ENCODE measurements around the gene RNF10. TPM values are rescaled to one million over a fixed set of nuclear protein-coding genes. Genes with fewer than 3 reads are reported as not detected.
A peak's percentile ranks its signal among the peaks of the same experiment; 100 is the strongest.

The RNF10 gene
- total and polyA plus RNA-seq, 9 of the 15 experiments (the other 6 are each of a cell fraction or from before 2014, with no cell fraction given), result 43.0 to 139 (median 80.1) TPM

DNA sequence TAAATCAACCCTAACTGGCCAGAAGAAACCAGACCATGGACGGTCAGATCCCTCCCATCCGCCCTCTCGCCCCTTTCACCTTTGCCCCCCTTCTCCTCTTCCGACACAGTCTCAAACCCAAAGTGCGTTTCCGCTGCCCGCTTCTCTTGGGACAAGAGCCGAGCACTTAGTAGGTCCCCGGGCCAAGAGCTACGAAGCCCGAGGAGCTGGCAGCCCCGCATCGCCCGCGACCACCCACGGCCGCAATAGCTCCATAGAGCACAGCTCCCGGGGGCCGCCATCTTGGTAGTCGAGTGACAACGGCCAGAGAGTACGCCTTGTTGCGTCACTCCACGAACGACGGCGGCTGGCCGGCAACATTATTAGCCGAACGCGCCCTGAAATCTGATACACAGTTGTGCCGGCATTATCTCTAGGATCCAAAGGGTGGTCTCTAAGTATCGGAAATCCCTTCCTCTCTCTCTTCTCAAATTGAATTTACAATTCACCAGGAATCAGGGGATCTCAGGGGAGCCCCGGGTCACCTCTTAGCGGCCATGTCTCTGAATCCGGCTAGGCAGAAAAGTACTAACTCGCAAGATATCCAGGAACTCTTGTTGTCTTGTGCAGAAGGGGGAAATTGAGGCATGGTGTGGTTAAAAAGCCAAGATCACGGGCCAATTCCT is 5.2 kb upstream of the RNF10 start, which contains the start of gene COQ5 (continued):
- TF ChIP-seq, protein P1, sequence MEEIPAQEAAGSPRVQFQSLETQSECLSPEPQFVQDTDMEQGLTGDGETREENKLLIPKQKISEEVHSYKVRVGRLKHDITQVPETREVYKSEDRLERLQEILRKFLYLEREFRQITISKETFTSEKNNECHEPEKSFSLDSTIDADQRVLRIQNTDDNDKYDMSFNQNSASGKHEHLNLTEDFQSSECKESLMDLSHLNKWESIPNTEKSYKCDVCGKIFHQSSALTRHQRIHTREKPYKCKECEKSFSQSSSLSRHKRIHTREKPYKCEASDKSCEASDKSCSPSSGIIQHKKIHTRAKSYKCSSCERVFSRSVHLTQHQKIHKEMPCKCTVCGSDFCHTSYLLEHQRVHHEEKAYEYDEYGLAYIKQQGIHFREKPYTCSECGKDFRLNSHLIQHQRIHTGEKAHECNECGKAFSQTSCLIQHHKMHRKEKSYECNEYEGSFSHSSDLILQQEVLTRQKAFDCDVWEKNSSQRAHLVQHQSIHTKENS (CRISPR knock-in tag; IDR thresholded peaks at IDR 0.05), result no peak
- TF ChIP-seq, protein P2, sequence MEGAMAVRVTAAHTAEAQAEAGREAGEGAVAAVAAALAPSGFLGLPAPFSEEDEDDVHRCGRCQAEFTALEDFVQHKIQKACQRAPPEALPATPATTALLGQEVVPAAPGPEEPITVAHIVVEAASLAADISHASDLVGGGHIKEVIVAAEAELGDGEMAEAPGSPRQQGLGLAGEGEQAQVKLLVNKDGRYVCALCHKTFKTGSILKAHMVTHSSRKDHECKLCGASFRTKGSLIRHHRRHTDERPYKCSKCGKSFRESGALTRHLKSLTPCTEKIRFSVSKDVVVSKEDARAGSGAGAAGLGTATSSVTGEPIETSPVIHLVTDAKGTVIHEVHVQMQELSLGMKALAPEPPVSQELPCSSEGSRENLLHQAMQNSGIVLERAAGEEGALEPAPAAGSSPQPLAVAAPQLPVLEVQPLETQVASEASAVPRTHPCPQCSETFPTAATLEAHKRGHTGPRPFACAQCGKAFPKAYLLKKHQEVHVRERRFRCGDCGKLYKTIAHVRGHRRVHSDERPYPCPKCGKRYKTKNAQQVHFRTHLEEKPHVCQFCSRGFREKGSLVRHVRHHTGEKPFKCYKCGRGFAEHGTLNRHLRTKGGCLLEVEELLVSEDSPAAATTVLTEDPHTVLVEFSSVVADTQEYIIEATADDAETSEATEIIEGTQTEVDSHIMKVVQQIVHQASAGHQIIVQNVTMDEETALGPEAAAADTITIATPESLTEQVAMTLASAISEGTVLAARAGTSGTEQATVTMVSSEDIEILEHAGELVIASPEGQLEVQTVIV (CRISPR knock-in tag; IDR thresholded peaks at IDR 0.05; ENCODE audit: borderline replicate concordance), result no peak
- TF ChIP-seq LCOR (CRISPR knock-in tag; IDR thresholded peaks at IDR 0.05), result peak; percentile 85
- TF ChIP-seq RFX5 (IDR thresholded peaks at IDR 0.05; ENCODE audit: low read depth, low read length), result no peak
- no peak for TF ChIP-seq ZNF75A (CRISPR knock-in tag; IDR thresholded peaks at IDR 0.05)
- peak; percentile 67; the same call in 1 of the 2 replicates for TF ChIP-seq NR2C2 (CRISPR knock-in tag; IDR thresholded peaks at IDR 0.05)
- TF ChIP-seq NR2C2 (tag; IDR thresholded peaks at IDR 0.05), result peak; percentile 98
- TF ChIP-seq, protein P3, sequence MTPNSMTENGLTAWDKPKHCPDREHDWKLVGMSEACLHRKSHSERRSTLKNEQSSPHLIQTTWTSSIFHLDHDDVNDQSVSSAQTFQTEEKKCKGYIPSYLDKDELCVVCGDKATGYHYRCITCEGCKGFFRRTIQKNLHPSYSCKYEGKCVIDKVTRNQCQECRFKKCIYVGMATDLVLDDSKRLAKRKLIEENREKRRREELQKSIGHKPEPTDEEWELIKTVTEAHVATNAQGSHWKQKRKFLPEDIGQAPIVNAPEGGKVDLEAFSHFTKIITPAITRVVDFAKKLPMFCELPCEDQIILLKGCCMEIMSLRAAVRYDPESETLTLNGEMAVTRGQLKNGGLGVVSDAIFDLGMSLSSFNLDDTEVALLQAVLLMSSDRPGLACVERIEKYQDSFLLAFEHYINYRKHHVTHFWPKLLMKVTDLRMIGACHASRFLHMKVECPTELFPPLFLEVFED (CRISPR knock-in tag; conservative IDR thresholded peaks at IDR 0.05), result no peak
- peak; percentile 99 for TF ChIP-seq TAF1 (IDR thresholded peaks at IDR 0.05; ENCODE audit: control insufficient read depth, extremely low read depth, insufficient read depth, low read length, severe bottlenecking)
- no peak for TF ChIP-seq TAF15 (IDR thresholded peaks at IDR 0.05; ENCODE audit: low read depth, low read length)
- no peak for TF ChIP-seq SMARCC2 (IDR thresholded peaks at IDR 0.05; ENCODE audit: low read depth)
- no peak for TF ChIP-seq XRCC5 (IDR thresholded peaks at IDR 0.05; ENCODE audit: low read depth, low read length)
- TF ChIP-seq, protein P4, sequence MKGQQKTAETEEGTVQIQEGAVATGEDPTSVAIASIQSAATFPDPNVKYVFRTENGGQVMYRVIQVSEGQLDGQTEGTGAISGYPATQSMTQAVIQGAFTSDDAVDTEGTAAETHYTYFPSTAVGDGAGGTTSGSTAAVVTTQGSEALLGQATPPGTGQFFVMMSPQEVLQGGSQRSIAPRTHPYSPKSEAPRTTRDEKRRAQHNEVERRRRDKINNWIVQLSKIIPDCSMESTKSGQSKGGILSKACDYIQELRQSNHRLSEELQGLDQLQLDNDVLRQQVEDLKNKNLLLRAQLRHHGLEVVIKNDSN (CRISPR knock-in tag; IDR thresholded peaks at IDR 0.05), result no peak
- peak; percentile 63; the same call in 1 of the 2 replicates for TF ChIP-seq ZBTB17 (CRISPR knock-in tag; IDR thresholded peaks at IDR 0.05)
- no peak for TF ChIP-seq SMARCA5 (IDR thresholded peaks at IDR 0.05)
- TF ChIP-seq, protein P5, sequence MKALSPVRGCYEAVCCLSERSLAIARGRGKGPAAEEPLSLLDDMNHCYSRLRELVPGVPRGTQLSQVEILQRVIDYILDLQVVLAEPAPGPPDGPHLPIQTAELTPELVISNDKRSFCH (CRISPR knock-in tag; IDR thresholded peaks at IDR 0.05), result no peak
- TF ChIP-seq, protein P5 (tag; IDR thresholded peaks at IDR 0.05), result peak; percentile 74
- TF ChIP-seq ESRRB (CRISPR knock-in tag; IDR thresholded peaks at IDR 0.05; ENCODE audit: borderline replicate concordance), result no peak
- TF ChIP-seq TFAM (CRISPR knock-in tag; conservative IDR thresholded peaks at IDR 0.05), result no peak
- TF ChIP-seq PCBP2 (IDR thresholded peaks at IDR 0.05; ENCODE audit: low read depth, low read length, poor library complexity, severe bottlenecking), result no peak
- TF ChIP-seq ZC3H11A (IDR thresholded peaks at IDR 0.05; ENCODE audit: low read depth, low read length), result no peak
- TF ChIP-seq NFXL1 (CRISPR knock-in tag; IDR thresholded peaks at IDR 0.05), result no peak

Data from K562 (cell line).